Measurements from ENCODE around the gene KLHL22.

The KLHL22 gene

DNA sequence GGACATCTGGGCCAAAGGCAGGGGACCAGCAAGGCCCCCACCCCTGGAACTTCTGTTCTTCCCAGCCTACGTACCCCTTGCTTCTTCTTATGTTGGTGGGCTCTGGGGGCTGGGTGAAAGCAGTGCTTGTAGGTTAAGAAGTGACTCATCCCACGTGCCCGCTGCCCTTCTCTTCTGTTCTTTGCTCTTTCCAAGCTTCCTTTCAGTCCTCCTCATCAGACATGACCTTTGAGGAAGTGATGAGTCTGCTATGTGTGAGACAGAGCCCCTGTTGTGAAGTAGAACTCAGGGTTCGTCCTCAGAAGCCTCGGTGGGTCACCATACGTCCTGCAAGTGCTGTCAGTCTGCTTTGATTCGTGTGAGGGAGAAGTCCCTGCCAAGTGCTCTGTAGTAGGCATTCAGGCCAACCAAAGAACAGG lies 24.5 kb upstream of the KLHL22 start:
- no peak overlapping the region for H2AFZ ChIP-seq (ENCODE audit: low read depth)
- H3K4me3 ChIP-seq (IDR thresholded peaks at IDR 0.05; ENCODE audit: insufficient read depth, low read depth, low read length), result no peak overlapping the region
- TF ChIP-seq, protein P1, sequence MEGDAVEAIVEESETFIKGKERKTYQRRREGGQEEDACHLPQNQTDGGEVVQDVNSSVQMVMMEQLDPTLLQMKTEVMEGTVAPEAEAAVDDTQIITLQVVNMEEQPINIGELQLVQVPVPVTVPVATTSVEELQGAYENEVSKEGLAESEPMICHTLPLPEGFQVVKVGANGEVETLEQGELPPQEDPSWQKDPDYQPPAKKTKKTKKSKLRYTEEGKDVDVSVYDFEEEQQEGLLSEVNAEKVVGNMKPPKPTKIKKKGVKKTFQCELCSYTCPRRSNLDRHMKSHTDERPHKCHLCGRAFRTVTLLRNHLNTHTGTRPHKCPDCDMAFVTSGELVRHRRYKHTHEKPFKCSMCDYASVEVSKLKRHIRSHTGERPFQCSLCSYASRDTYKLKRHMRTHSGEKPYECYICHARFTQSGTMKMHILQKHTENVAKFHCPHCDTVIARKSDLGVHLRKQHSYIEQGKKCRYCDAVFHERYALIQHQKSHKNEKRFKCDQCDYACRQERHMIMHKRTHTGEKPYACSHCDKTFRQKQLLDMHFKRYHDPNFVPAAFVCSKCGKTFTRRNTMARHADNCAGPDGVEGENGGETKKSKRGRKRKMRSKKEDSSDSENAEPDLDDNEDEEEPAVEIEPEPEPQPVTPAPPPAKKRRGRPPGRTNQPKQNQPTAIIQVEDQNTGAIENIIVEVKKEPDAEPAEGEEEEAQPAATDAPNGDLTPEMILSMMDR (conservative IDR thresholded peaks at IDR 0.05; ENCODE audit: low read depth, low read length), result no peak
- H3K9ac ChIP-seq, result no peak overlapping the region
- H3K4me1 ChIP-seq (ENCODE audit: low read depth, poor library complexity, severe bottlenecking), result peaks cover 34% of the 10 kb centered on the region
- H3K36me3 ChIP-seq (ENCODE audit: insufficient read depth), result no peaks in the 10 kb centered on the region; the same call in 1 of the 2 replicates
- H4K20me1 ChIP-seq (ENCODE audit: insufficient read depth), result 0 out of 2 replicates have a peak, but pooled peaks cover 3% of the 10 kb centered on the region
- H3K27ac ChIP-seq, result no peak overlapping the region
- H3K27me3 ChIP-seq (ENCODE audit: insufficient read depth, low read depth), result no peaks in the 10 kb centered on the region
- H3K4me2 ChIP-seq, result no peak overlapping the region
- peaks cover 65% of the 10 kb centered on the region for H3K79me2 ChIP-seq (ENCODE audit: insufficient read depth, low read depth)

DNA sequence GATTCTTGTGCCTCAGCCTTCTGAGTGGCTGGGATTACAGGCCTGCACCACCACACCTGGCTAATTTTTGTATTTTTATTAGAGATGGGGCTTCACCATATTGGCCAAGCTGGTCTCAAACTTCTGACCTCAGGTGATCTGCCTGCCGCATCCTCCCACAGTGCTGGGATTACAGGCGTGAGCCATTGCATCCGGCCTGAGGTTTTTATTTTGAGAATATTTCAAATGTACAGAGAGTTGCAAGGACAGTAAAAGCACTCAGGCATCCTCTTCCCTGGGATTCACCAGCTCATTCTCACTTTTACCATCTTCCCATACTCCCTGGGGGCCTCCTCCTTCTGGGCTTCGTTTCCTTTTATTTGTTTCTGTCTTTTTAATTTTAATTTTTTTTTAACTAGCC lies 24.0 kb upstream of the KLHL22 start:
- Histone ChIP-seq H3K4me1 (ENCODE audit: low read depth, poor library complexity, severe bottlenecking) (peaks cover 29% of the 10 kb centered on the region), H4K20me1 (ENCODE audit: insufficient read depth) (peaks cover 7% of the 10 kb centered on the region; the same call in 1 of the 2 replicates), H3K36me3 (ENCODE audit: insufficient read depth) (no peaks in the 10 kb centered on the region; the same call in 1 of the 2 replicates), H3K4me2 (no peak overlapping the region), H3K27ac (no peak overlapping the region), H3K4me3 (IDR thresholded peaks at IDR 0.05; ENCODE audit: insufficient read depth, low read depth, low read length) (no peak overlapping the region), H3K79me2 (ENCODE audit: insufficient read depth, low read depth) (peaks cover 65% of the 10 kb centered on the region), H3K27me3 (ENCODE audit: insufficient read depth, low read depth) (no peaks in the 10 kb centered on the region), H2AFZ (ENCODE audit: low read depth) (no peak overlapping the region), H3K9ac (no peak overlapping the region)
- TF ChIP-seq, protein P1 (conservative IDR thresholded peaks at IDR 0.05; ENCODE audit: low read depth, low read length), result no peak

DNA sequence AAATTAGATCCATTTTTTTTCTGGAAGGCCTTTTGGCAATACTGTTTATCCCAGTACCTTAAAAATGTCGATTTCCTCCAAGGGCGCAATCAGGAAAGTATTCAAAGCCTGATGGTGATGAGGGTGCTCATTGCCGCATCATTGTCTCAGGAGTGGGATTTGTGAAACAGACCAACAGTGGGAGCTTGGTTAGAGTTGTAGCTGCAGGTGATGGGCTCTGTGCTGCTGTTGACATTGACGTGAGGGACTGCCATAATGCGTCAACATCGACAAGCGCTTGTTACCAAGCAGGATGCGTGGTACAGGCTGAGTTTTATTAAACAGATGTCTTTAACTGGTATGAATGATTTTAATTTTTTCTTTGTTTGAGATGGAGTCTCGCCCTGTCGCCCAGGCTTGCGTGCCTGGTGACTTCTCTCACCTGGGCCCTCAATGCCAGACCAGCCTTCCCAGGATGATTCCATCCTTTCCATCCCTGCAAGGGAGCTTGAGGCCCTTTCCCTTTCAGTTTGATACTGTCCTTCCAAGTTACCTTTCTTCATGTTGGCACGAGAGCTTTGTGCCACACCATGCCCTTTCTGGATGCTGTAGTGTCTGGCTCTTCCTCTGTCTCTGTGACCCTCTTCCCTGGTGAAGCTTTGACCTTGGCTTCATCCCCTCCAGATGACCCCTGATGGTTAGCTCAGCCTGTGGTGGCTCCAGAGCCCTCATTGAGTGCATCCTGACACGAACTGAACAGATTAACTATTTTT lies 22.4 kb upstream of the KLHL22 start:
- Histone ChIP-seq H2AFZ (ENCODE audit: low read depth) (no peak overlapping the region), H4K20me1 (ENCODE audit: insufficient read depth) (peaks cover 7% of the 10 kb centered on the region; the same call in 1 of the 2 replicates), H3K27ac (no peak overlapping the region), H3K79me2 (ENCODE audit: insufficient read depth, low read depth) (peaks cover 78% of the 10 kb centered on the region), H3K4me1 (ENCODE audit: low read depth, poor library complexity, severe bottlenecking) (peaks cover 14% of the 10 kb centered on the region), H3K4me3 (IDR thresholded peaks at IDR 0.05; ENCODE audit: insufficient read depth, low read depth, low read length) (no peak overlapping the region), H3K27me3 (ENCODE audit: insufficient read depth, low read depth) (no peaks in the 10 kb centered on the region), H3K9ac (no peak overlapping the region), H3K36me3 (ENCODE audit: insufficient read depth) (no peaks in the 10 kb centered on the region; the same call in 1 of the 2 replicates), H3K4me2 (no peak overlapping the region)
- TF ChIP-seq, protein P1 (conservative IDR thresholded peaks at IDR 0.05; ENCODE audit: low read depth, low read length), result no peak

DNA sequence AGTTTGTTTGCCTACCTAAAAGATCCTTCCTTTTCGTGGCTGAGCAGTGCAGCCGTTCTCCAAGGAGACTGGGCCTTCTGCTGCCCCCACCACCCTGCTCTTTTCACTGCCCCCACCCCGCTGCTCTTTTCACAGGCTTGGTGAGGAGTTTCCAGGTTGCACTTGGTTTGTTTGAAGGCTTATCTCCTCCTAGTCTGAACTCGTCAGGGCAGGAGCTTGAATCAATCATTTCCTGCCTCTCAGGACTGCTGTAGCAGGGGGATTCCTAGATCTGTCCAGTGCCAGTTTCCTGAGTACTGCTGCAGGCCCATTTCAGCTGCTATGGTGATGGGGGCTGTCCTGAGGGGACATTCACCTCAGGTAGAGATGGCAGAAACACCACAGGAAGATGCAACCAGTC lies 21.8 kb upstream of the KLHL22 start:
- Histone ChIP-seq H3K4me2 (no peak overlapping the region), H3K27me3 (ENCODE audit: insufficient read depth, low read depth) (no peaks in the 10 kb centered on the region), H3K27ac (no peak overlapping the region), H3K4me1 (ENCODE audit: low read depth, poor library complexity, severe bottlenecking) (peaks cover 8% of the 10 kb centered on the region), H4K20me1 (ENCODE audit: insufficient read depth) (peaks cover 7% of the 10 kb centered on the region; the same call in 1 of the 2 replicates), H3K79me2 (ENCODE audit: insufficient read depth, low read depth) (peaks cover 78% of the 10 kb centered on the region), H2AFZ (ENCODE audit: low read depth) (no peak overlapping the region), H3K36me3 (ENCODE audit: insufficient read depth) (no peaks in the 10 kb centered on the region; the same call in 1 of the 2 replicates), H3K9ac (no peak overlapping the region), H3K4me3 (IDR thresholded peaks at IDR 0.05; ENCODE audit: insufficient read depth, low read depth, low read length) (no peak overlapping the region)
- TF ChIP-seq, protein P1 (conservative IDR thresholded peaks at IDR 0.05; ENCODE audit: low read depth, low read length), result no peak

All from KMS-11 (cell line).